Fibroblast of lung (primary cell): ENCODE data around the gene C3AR1.

Experiments used
- EZH2 ChIP-seq: IDR thresholded peaks from 2 replicates; pipeline ENCODE4 v1.5.1; 2012; ENCODE audit warnings: low read length, control low read depth, mild to moderate bottlenecking; ENCODE audit errors: missing control alignments
- TF ChIP-seq, protein P1 (sequence below), 2 donors: IDR thresholded peaks in 1 of 2; conservative IDR thresholded peaks in 1 of 2; 1 replicate in 1 of 2; 2 replicates in 1 of 2; pipeline ENCODE4 v1.5.1; 2011 to 2012; ENCODE audit warnings: low read length in 2 of 2, control low read depth in 1 of 2, inconsistent platforms in 1 of 2, low read depth in 1 of 2, mild to moderate bottlenecking in 1 of 2

DNA sequence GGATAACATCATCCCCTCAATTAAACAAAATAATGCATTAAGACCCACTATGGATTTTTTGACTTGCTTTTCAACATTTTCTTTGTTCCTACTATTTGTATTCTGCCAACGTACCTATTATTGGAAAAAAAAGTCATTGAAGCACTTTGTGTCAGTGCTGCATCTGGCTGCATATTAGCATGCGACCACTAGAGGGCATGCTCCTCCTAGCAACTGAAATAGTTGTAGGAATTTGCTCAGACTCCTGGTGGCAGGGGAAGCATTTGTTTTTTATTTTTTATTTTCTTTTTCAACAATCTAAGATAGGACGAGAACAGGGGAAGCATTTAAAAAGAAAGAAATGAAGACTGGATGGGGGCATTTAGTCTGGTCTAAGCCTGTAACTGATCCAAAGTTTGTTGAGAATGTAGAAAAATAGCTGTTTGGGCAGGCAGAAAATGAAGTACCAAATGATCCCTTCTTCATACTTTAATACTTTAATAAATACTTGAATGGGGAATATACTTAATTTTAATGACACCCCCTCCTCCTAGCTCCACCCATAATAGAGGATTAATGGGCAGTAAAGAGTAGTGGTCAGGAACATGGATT lies 42.7 kb upstream of the C3AR1 start:
- TF ChIP-seq, protein P1, sequence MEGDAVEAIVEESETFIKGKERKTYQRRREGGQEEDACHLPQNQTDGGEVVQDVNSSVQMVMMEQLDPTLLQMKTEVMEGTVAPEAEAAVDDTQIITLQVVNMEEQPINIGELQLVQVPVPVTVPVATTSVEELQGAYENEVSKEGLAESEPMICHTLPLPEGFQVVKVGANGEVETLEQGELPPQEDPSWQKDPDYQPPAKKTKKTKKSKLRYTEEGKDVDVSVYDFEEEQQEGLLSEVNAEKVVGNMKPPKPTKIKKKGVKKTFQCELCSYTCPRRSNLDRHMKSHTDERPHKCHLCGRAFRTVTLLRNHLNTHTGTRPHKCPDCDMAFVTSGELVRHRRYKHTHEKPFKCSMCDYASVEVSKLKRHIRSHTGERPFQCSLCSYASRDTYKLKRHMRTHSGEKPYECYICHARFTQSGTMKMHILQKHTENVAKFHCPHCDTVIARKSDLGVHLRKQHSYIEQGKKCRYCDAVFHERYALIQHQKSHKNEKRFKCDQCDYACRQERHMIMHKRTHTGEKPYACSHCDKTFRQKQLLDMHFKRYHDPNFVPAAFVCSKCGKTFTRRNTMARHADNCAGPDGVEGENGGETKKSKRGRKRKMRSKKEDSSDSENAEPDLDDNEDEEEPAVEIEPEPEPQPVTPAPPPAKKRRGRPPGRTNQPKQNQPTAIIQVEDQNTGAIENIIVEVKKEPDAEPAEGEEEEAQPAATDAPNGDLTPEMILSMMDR (conservative IDR thresholded peaks at IDR 0.05 in 1 of 2, IDR thresholded peaks at IDR 0.05 in 1 of 2; ENCODE audit: low read depth in 1 of 2, low read length in 2 of 2): peak; percentile 99 to 100
- no peak for TF ChIP-seq EZH2
